Naive B cell (primary cell): ENCODE results near the gene TARS3. TPM values are rescaled to one million over a fixed set of nuclear protein-coding genes. Genes with fewer than 3 reads are reported as not detected.
"Not testable (repeated sequence)": the region's sequence is repeated elsewhere in the genome, so short reads cannot be mapped to it uniquely, and the experiment has no call there.

ENCODE experiments used
- ATAC-seq, 2 donors: fragments of 150-1000 bp; cut with Tn5 transposase; 2 replicates each; pipeline ENCODE4 v1.10.0; 2021; ENCODE audit warnings: low read depth in 2 of 2, mild to moderate bottlenecking in 2 of 2, moderate library complexity in 2 of 2
- DNase-seq: peaks from one replicate; pipeline ENCODE4 v3.0.0; 2022
- H3K27ac Mint-ChIP-seq, 6 donors: one replicate each; pipeline ENCODE4 v1.8.0; 2020 to 2022; ENCODE audit warnings: mild to moderate bottlenecking in 6 of 6, mixed read lengths in 6 of 6, moderate library complexity in 5 of 6, inconsistent platforms in 2 of 6
- H3K27me3 Mint-ChIP-seq, 3 donors: one replicate each; pipeline ENCODE4 v1.8.0; 2021 to 2022; ENCODE audit warnings: mixed read lengths in 3 of 3, mild to moderate bottlenecking in 1 of 3
- H3K36me3 Mint-ChIP-seq, 2 donors: one replicate each; pipeline ENCODE4 v1.8.0; 2020 to 2022; ENCODE audit warnings: mixed read lengths in 2 of 2, inconsistent platforms in 1 of 2, mild to moderate bottlenecking in 1 of 2
- H3K4me1 Mint-ChIP-seq, 3 donors: one replicate each; pipeline ENCODE4 v1.8.0; 2020 to 2022; ENCODE audit warnings: mixed read lengths in 3 of 3, inconsistent platforms in 1 of 3, mild to moderate bottlenecking in 1 of 3, moderate library complexity in 1 of 3
- H3K4me3 Mint-ChIP-seq, 8 donors: one replicate each; pipeline ENCODE4 v1.8.0; 2020 to 2022; ENCODE audit warnings: mild to moderate bottlenecking in 8 of 8, mixed read lengths in 8 of 8, moderate library complexity in 8 of 8, inconsistent platforms in 2 of 8
- H3K9me3 Mint-ChIP-seq, 7 donors: one replicate each; pipeline ENCODE4 v1.8.0; 2020 to 2022; ENCODE audit warnings: mixed read lengths in 7 of 7, mild to moderate bottlenecking in 5 of 7, inconsistent platforms in 2 of 7, moderate library complexity in 1 of 7
- polyA plus RNA-seq, 6 donors: library from polyadenylated mRNA; unstranded; fragments of 300-500 nt; fragmentation: Illumina TruSeq; gene quantifications; one replicate each; pipeline ENCODE4 v1.2.3, GENCODE V29; 2021; ENCODE audit warnings: low read depth in 6 of 6

TARS3 gene
- polyA plus RNA-seq, 6 donors from 2014 or later: 6.4 to 27.9 (median 12.0) TPM

GRCh38 chr15:101662203-101662602, 62.1 kb downstream of the TARS3 start:
- peaks cover 0 to 16% of the 10 kb centered on the region in 2 donors for H3K36me3 Mint-ChIP-seq
- no peak overlapping the region for H3K4me3 Mint-ChIP-seq
- no peak overlapping the region for H3K27ac Mint-ChIP-seq
- DNase-seq (no peak), ATAC-seq (no peak)
- peaks cover 0 to 3% (median 0%) of the 10 kb centered on the region in 3 donors for H3K4me1 Mint-ChIP-seq
- no peaks in the 10 kb centered on the region for H3K27me3 Mint-ChIP-seq
- H3K9me3 Mint-ChIP-seq: no peaks in the 10 kb centered on the region

- ATAC-seq: no peak
- Mint-ChIP-seq H3K27ac (no peak overlapping the region), H3K36me3 (peaks cover 0 to 11% of the 10 kb centered on the region in 2 donors)
Observed at GRCh38 chr15:101660005-101660404, 64.3 kb downstream of the TARS3 start.

DNA sequence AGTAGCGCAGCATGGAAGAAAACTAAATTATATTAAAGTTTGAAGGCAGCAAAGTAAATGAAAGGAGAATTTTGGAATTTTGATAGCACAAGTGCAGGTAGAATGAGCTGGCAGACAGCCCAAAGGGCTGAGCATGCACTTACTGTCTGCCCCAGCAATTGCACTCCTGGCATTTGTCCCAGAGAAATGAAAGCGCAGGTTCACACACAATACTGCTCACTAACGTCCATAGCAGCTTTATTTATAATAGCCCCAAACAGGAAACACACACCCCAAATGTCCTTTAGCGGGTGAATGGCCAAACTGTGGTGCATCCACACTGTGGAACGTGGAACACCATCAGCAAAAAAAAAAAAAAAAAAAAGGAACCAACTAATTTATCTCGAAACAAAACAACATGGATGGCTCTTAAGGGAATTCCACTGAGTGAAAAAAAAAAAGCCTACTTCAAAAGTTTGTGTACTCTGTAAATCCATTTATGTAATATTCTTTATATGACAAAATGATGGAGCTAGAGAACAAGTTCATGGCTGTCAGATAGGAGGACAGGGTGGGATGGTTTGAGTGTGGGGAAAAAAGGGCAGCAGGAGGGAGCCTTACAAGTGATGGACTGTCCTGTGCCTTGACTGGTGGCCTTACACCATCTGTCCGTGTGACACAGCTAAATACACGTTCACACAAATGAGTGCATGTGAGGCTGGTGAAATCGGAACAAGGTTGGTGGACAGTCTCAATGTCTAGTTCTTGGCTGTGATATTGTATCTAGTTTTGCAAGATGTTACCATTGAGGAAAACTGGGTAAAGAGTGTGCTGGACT, 66.1 kb downstream of the TARS3 start:
- Mint-ChIP-seq H3K27ac (peak overlapping the region in 2 of 6 donors; percentile 54 to 84), H3K4me1 (peaks cover 0 to 10% (median 0%) of the 10 kb centered on the region in 3 donors), H3K36me3 (peaks cover 0 to 4% of the 10 kb centered on the region in 2 donors), H3K27me3 (no peaks in the 10 kb centered on the region), H3K4me3 (no peak overlapping the region), H3K9me3 (no peaks in the 10 kb centered on the region)
- DNase-seq (no peak), ATAC-seq (no peak)

More at GRCh38 chr15:101660005-101660404, 64.3 kb downstream of the TARS3 start:
- H3K4me1 Mint-ChIP-seq: peaks cover 0 to 3% (median 0%) of the 10 kb centered on the region in 3 donors
- H3K9me3 Mint-ChIP-seq: no peaks in the 10 kb centered on the region
- H3K4me3 Mint-ChIP-seq: no peak overlapping the region
- no peak for DNase-seq
- no peaks in the 10 kb centered on the region for H3K27me3 Mint-ChIP-seq

DNA sequence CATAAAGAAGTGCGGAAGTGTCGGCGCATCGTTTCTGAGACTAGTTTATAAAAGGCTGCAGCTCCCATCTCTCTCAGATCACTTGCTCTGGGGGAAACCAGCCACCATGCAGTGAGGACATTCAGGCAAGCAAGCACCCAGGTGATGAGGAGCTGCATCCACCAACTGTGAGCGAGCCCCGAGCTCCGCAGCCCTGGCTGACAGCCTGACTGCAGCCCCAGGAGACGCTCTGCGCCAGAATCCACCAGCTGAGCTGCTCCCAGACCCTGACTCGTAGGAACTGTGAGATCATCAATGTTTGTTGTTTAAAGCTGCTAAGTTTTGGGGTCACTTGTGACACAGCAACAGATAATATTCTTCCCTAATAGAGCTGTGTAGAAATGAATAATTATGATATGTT, 67.1 kb downstream of the TARS3 start:
- ATAC-seq: no peak
- Mint-ChIP-seq H3K36me3 (peaks cover 0 to 4% of the 10 kb centered on the region in 2 donors), H3K27ac (peak overlapping the region in 1 of 6 donors; percentile 39), H3K4me1 (peaks cover 0 to 10% (median 0%) of the 10 kb centered on the region in 3 donors), H3K4me3 (peak overlapping the region in 1 of 8 donors; percentile 21), H3K27me3 (no peaks in the 10 kb centered on the region), H3K9me3 (no peaks in the 10 kb centered on the region)
- no peak for DNase-seq

DNA sequence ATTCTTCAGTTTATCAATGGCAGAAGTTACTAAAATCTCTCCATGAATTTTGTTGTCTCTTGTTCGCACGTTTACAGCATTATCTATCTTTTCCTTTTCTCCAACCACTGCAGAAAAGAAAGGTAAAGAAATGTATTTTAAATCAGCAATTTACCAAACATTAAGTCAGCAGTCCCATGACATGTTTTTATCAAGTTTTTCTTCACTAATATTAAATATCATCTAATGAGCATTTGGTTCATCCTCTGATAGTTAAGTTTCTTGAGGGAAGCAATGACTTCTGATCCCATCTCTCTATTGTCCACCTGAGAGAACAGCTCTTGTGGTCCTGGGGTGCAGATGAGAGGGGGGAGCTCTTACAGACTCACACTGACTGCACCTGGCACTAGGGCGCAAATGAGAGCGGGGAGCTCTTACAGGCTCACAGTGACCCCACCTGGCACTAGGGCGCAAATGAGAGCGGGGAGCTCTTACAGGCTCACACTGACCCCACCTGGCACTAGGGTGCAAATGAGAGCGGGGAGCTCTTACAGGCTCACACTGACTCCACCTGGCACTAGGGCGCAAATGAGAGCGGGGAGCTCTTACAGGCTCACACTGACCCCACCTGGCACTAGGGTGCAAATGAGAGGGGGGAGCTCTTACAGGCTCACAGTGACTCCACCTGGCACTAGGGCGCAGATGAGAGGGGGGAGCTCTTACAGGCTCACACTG, 69.5 kb downstream of the TARS3 start:
- ATAC-seq, H3K27me3 Mint-ChIP-seq, DNase-seq, H3K36me3 Mint-ChIP-seq, H3K9me3 Mint-ChIP-seq: not testable (repeated sequence)
- Mint-ChIP-seq H3K27ac (peak overlapping the region in 5 of 6 donors; percentile 31 to 69 (median 53)), H3K4me1 (peaks cover 7 to 25% (median 7%) of the 10 kb centered on the region in 3 donors), H3K4me3 (peak overlapping the region in 6 of 8 donors; percentile 12 to 95 (median 36))

DNA sequence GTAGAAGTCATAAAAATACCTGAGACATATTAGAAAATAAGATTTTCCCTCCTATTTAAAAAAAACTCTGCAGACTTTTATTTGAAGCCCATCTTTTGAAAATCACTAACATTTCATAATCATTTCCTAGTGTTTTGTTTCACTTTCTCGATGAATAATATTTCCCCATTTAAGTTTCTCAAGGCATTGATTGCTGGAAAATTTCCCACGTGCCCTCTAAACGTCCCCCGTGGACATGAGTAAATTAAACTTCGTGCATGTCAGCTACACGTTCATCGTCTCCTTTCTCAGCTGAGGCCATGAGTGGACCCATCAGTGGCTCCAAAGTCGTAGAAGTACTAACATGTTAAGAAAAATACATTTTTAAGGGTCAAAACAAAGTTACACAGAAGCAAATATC, 70.1 kb downstream of the TARS3 start:
- peak overlapping the region in 5 of 8 donors; percentile 22 to 95 (median 37) for H3K4me3 Mint-ChIP-seq
- no peaks in the 10 kb centered on the region for H3K27me3 Mint-ChIP-seq
- H3K9me3 Mint-ChIP-seq: no peaks in the 10 kb centered on the region
- H3K27ac Mint-ChIP-seq: peak overlapping the region in 4 of 6 donors; percentile 31 to 89 (median 50)
- H3K36me3 Mint-ChIP-seq: no peaks in the 10 kb centered on the region
- ATAC-seq (no peak), DNase-seq (no peak)
- H3K4me1 Mint-ChIP-seq: peaks cover 12 to 30% (median 12%) of the 10 kb centered on the region in 3 donors

DNA sequence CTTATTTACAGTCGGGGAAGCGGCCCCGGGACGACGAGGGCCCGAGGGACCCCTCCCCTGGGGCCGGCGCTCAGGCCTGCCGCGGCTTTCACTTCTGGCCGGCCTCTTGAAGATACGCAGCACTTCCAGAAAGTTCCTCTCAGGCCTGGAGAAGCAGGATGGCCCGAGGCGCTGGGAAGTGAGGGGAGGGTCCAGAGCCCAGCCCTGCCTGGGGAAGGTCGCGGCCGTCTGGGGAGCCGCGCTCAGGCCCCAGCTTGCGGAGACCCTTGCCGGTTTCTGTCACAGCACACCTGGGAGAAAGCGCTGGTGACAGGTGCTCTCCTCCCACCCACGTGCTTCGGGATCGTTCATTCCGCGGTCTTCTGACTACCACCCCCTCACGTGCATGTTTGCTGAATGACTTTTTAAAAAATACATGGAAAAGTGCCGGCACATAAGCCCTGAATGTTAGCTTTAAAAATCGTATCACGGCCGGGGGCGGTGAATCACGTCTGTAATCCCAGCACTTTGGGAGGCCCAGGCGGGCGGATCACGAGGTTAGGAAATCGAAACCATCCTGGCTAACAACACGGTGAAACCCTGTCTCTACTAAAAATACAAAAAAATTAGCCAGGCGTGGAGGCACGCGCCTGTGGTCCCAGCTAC, 71.4 kb downstream of the TARS3 start:
- Mint-ChIP-seq H3K9me3 (no peaks in the 10 kb centered on the region), H3K36me3 (no peaks in the 10 kb centered on the region), H3K4me1 (peaks cover 13 to 31% (median 14%) of the 10 kb centered on the region in 3 donors), H3K4me3 (peak overlapping the region; percentile 87 to 95 (median 94)), H3K27me3 (no peaks in the 10 kb centered on the region), H3K27ac (peak overlapping the region; percentile 91 to 99 (median 97))
- no peak for ATAC-seq
- DNase-seq: no peak

DNA sequence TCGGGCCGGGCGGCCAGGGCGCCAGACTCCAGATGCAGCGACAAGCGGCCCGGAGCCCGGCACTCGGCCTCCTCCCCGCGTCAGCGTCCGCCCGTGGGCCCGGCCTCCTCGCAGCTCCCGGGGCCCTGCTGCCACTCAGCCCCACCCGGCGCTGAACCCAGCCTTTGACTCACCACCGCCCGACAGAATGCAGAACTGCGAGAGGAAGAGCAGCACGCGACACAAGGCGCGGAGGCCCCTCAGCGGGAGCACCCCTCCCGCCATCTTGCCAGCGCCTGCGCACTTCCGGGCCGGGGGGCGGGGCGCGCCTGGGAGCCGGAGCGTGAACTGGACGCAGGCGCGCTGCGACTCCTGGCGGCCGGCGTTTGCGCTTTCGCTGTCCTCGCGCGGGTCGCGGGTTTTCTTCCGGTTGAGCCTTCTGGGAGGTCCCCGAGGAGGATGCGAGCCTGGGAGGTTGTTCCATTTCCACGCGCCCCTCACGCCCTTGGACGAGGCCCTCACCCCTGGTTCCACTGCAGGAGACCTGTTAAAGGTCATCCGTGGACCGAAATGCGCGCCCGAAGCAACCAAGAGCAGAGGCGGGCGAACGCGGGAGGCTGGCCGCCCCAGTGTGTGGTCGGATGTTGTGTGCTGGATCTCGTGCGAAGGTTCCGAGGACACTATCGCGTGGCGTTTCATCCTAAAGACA, 72.0 kb downstream of the TARS3 start, which contains the start of gene TM2D3:
TSS of gene TM2D3 (minus strand) at position 284 of the 688 bp plus-strand sequence. CDS start at position 264, 20 bp downstream.
- Mint-ChIP-seq H3K27ac (peak within 1 kb of the TSS; percentile 91 to 99 (median 98)), H3K9me3 (no peaks in the 10 kb centered on the region), H3K4me3 (peak within 1 kb of the TSS; percentile 87 to 95 (median 94)), H3K27me3 (no peaks in the 10 kb centered on the region), H3K36me3 (no peaks in the 10 kb centered on the region), H3K4me1 (peaks cover 13 to 31% (median 14%) of the 10 kb centered on the region in 3 donors)
- peak; percentile 98 for DNase-seq
- peak; percentile 91 to 93 for ATAC-seq

- DNase-seq (no peak), ATAC-seq (peak; percentile 49 to 57)
- Mint-ChIP-seq H3K4me3 (peak overlapping the region; percentile 87 to 95 (median 92)), H3K36me3 (no peaks in the 10 kb centered on the region), H3K4me1 (peaks cover 13 to 31% (median 14%) of the 10 kb centered on the region in 3 donors), H3K27me3 (no peaks in the 10 kb centered on the region), H3K27ac (peak overlapping the region; percentile 91 to 99 (median 98)), H3K9me3 (no peaks in the 10 kb centered on the region)
Observed at GRCh38 chr15:101651554-101652097, 72.6 kb downstream of the TARS3 start.

DNA sequence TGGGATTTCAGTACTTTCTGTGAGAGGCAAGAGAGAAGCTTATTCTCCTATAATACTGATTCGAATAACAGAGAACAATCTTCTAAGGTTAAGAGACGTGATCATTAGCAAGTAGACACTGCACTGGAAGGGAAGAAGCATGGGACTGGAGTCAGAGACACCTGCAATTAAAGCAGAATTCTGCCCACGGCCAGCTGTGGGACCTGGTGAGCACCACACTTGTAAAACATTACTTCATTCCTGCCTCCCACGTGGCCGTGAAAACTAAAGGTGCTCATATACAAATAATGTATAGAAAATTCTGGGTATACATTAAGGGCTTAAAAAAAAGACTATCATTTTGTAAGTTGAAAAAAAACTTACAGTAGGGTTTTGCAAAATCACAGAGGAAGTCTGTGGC, 74.1 kb downstream of the TARS3 start:
- H3K27me3 Mint-ChIP-seq: no peaks in the 10 kb centered on the region
- no peak for ATAC-seq
- H3K36me3 Mint-ChIP-seq: peaks cover 9 to 10% of the 10 kb centered on the region in 2 donors
- H3K9me3 Mint-ChIP-seq: no peaks in the 10 kb centered on the region
- peaks cover 13 to 31% (median 17%) of the 10 kb centered on the region in 3 donors for H3K4me1 Mint-ChIP-seq
- peak overlapping the region in 2 of 6 donors; percentile 9 to 42 for H3K27ac Mint-ChIP-seq
- H3K4me3 Mint-ChIP-seq: peak overlapping the region in 5 of 8 donors; percentile 3 to 95 (median 87)
- no peak for DNase-seq

- no peaks in the 10 kb centered on the region for H3K9me3 Mint-ChIP-seq
- peaks cover 13 to 24% (median 20%) of the 10 kb centered on the region in 3 donors for H3K4me1 Mint-ChIP-seq
- H3K27ac Mint-ChIP-seq: no peak overlapping the region
- ATAC-seq (no peak), DNase-seq (no peak)
- no peaks in the 10 kb centered on the region for H3K27me3 Mint-ChIP-seq
- H3K36me3 Mint-ChIP-seq: peaks cover 12 to 14% of the 10 kb centered on the region in 2 donors
- no peak overlapping the region for H3K4me3 Mint-ChIP-seq
Observed at GRCh38 chr15:101648356-101648755, 75.9 kb downstream of the TARS3 start.

DNA sequence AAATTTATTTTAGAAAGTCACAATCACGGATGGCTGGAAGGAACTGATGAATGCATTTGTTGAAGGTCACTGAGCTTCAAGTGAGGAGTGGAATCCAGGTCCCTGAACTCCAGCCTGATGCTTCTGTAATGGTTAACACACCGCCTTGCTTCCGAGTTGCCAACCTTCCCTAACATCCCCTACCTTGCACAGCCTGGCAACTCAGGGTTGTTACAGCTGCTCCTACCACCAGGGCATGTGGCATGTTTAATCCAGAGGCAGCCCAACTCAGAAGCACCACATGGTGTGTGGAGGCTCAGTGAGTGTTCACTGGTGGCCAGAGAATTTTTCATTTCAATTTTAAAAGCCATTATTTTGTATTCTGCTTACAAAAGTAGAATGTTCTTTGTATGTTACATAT, 77.0 kb downstream of the TARS3 start:
- Mint-ChIP-seq H3K4me1 (peaks cover 18 to 29% (median 24%) of the 10 kb centered on the region in 3 donors), H3K4me3 (no peak overlapping the region), H3K27me3 (no peaks in the 10 kb centered on the region), H3K9me3 (no peaks in the 10 kb centered on the region), H3K36me3 (peaks cover 12 to 19% of the 10 kb centered on the region in 2 donors), H3K27ac (peak overlapping the region in 1 of 6 donors; percentile 80)
- ATAC-seq: no peak
- no peak for DNase-seq
